ENCODE results near the gene OPRM1.
A peak's percentile ranks its signal among the peaks of the same experiment; 100 is the strongest.

The OPRM1 gene

GRCh38 chr6:154202339-154202738 lies 163.3 kb downstream of the OPRM1 start:
- no peak for DNase-seq (ENCODE audit: extremely low read depth in 1 of 2, low read depth in 1 of 2)

GRCh38 chr6:154202958-154203357 lies 163.9 kb downstream of the OPRM1 start:
- DNase-seq (ENCODE audit: extremely low read depth in 1 of 2, low read depth in 1 of 2) = no peak

GRCh38 chr6:154206141-154206540 lies 167.1 kb downstream of the OPRM1 start:
- DNase-seq (ENCODE audit: extremely low read depth in 1 of 2, low read depth in 1 of 2) = no peak

GRCh38 chr6:154206996-154207395 lies 168.0 kb downstream of the OPRM1 start:
- no peak for DNase-seq (ENCODE audit: extremely low read depth in 1 of 2, low read depth in 1 of 2)

- no peak for DNase-seq (ENCODE audit: extremely low read depth in 1 of 2, low read depth in 1 of 2)
Measured at GRCh38 chr6:154209555-154209954, 170.5 kb downstream of the OPRM1 start.

GRCh38 chr6:154210678-154211077 lies 171.6 kb downstream of the OPRM1 start:
- no peak for DNase-seq (ENCODE audit: extremely low read depth in 1 of 2, low read depth in 1 of 2)

GRCh38 chr6:154213782-154214181 lies 174.7 kb downstream of the OPRM1 start:
- no peak for DNase-seq (ENCODE audit: extremely low read depth in 1 of 2, low read depth in 1 of 2)

- DNase-seq (ENCODE audit: extremely low read depth in 1 of 2, low read depth in 1 of 2) = no peak
Measured at GRCh38 chr6:154218301-154218700, 179.3 kb downstream of the OPRM1 start.

GRCh38 chr6:154218787-154219186 lies 179.7 kb downstream of the OPRM1 start:
- no peak for DNase-seq (ENCODE audit: extremely low read depth in 1 of 2, low read depth in 1 of 2)

- no peak for DNase-seq (ENCODE audit: extremely low read depth in 1 of 2, low read depth in 1 of 2)
Measured at GRCh38 chr6:154219250-154219649, 180.2 kb downstream of the OPRM1 start.

- no peak for DNase-seq (ENCODE audit: extremely low read depth in 1 of 2, low read depth in 1 of 2)
Measured at GRCh38 chr6:154222716-154223115, 183.7 kb downstream of the OPRM1 start.

GRCh38 chr6:154223296-154223695 lies 184.3 kb downstream of the OPRM1 start:
- DNase-seq (ENCODE audit: extremely low read depth in 1 of 2, low read depth in 1 of 2) = no peak

- no peak for DNase-seq (ENCODE audit: extremely low read depth in 1 of 2, low read depth in 1 of 2)
Measured at GRCh38 chr6:154226461-154226860, 187.4 kb downstream of the OPRM1 start.

- no peak for DNase-seq (ENCODE audit: extremely low read depth in 1 of 2, low read depth in 1 of 2)
Measured at GRCh38 chr6:154227862-154228520, 189.0 kb downstream of the OPRM1 start.

- no peak for DNase-seq (ENCODE audit: extremely low read depth in 1 of 2, low read depth in 1 of 2)
Measured at GRCh38 chr6:154228521-154228905, 189.5 kb downstream of the OPRM1 start.

- DNase-seq (ENCODE audit: extremely low read depth in 1 of 2, low read depth in 1 of 2) = peak; percentile 37 to 68
Measured at GRCh38 chr6:154229786-154230185, 190.7 kb downstream of the OPRM1 start.

- no peak for DNase-seq (ENCODE audit: extremely low read depth in 1 of 2, low read depth in 1 of 2)
Measured at GRCh38 chr6:154230393-154230792, 191.4 kb downstream of the OPRM1 start.

GRCh38 chr6:154230910-154231595 lies 192.0 kb downstream of the OPRM1 start:
- DNase-seq (ENCODE audit: extremely low read depth in 1 of 2, low read depth in 1 of 2) = no peak

- DNase-seq (ENCODE audit: extremely low read depth in 1 of 2, low read depth in 1 of 2) = no peak
Measured at GRCh38 chr6:154232013-154232910, 193.2 kb downstream of the OPRM1 start.

GRCh38 chr6:154233383-154233782 lies 194.3 kb downstream of the OPRM1 start:
- no peak for DNase-seq (ENCODE audit: extremely low read depth in 1 of 2, low read depth in 1 of 2)

- no peak for DNase-seq (ENCODE audit: extremely low read depth in 1 of 2, low read depth in 1 of 2)
Measured at GRCh38 chr6:154234019-154234772, 195.2 kb downstream of the OPRM1 start.
